CD4-positive, alpha-beta T cell treated with Interleukin-4 for 1 hour (primary cell): ENCODE results near the gene DAND5.

Experiments used
- DNase-seq, 2 donors: peaks; one replicate each; pipeline ENCODE4 v3.0.0-alpha.2; 2020 to 2022

Gene DAND5

GRCh38 chr19:12969292-12969988 is at the start of gene DAND5:
Gene DAND5, plus strand, starts transcription at chr19:12969576. Its CDS starts 85 bp downstream, at chr19:12969661.
- no peak for DNase-seq

- no peak for DNase-seq
Observed at GRCh38 chr19:12921047-12921446, 48.3 kb upstream of the DAND5 start.

- DNase-seq = no peak
Observed at GRCh38 chr19:12922959-12923358, 46.4 kb upstream of the DAND5 start.

GRCh38 chr19:12924621-12925310 is 44.6 kb upstream of the DAND5 start:
- DNase-seq = no peak

- no peak for DNase-seq
Observed at GRCh38 chr19:12930002-12930645, 39.3 kb upstream of the DAND5 start.

GRCh38 chr19:12932392-12933286 is 36.7 kb upstream of the DAND5 start:
- DNase-seq = no peak

GRCh38 chr19:12933287-12934072 is 35.9 kb upstream of the DAND5 start, which contains the start of gene FARSA:
Gene FARSA, minus strand, starts transcription at chr19:12933711. Its CDS starts 15 bp downstream, at chr19:12933696.
- peak; percentile 90 for DNase-seq

GRCh38 chr19:12935071-12935470 is 34.3 kb upstream of the DAND5 start:
- no peak for DNase-seq

- no peak for DNase-seq
Observed at GRCh38 chr19:12936582-12936981, 32.8 kb upstream of the DAND5 start.

GRCh38 chr19:12937093-12937926 is 32.1 kb upstream of the DAND5 start:
- peak in 1 of 2 donors; percentile 47 for DNase-seq

- DNase-seq = peak; percentile 100
Observed at GRCh38 chr19:12937927-12938778, 31.2 kb upstream of the DAND5 start, which contains the start of gene CALR. Gene CALR, plus strand, starts transcription at chr19:12938609. Its CDS starts 71 bp downstream, at chr19:12938680.

GRCh38 chr19:12938779-12939601 is 30.4 kb upstream of the DAND5 start:
- DNase-seq = peak; percentile 50 to 53

GRCh38 chr19:12939975-12940423 is 29.4 kb upstream of the DAND5 start:
- DNase-seq = no peak

GRCh38 chr19:12940897-12941296 is 28.5 kb upstream of the DAND5 start:
- no peak for DNase-seq

GRCh38 chr19:12943437-12944044 is 25.8 kb upstream of the DAND5 start:
- no peak for DNase-seq

- DNase-seq = no peak
Observed at GRCh38 chr19:12944104-12944674, 25.2 kb upstream of the DAND5 start.

GRCh38 chr19:12945479-12946091 is 23.8 kb upstream of the DAND5 start, which contains the start of gene RAD23A:
Gene RAD23A, plus strand, starts transcription at chr19:12945862. Its CDS starts 87 bp downstream, at chr19:12945949.
- peak; percentile 98 for DNase-seq
